Colonic mucosa (tissue), 4 donors: ENCODE measurements around the gene MCTP1. TPM values are rescaled to one million over a fixed set of nuclear protein-coding genes. Genes with fewer than 3 reads are reported as not detected.

Source experiments
- DNase-seq: peaks from one replicate; pipeline ENCODE4 v3.0.0-alpha.2; 2020
- H3K27ac ChIP-seq: fragments of 200-600 bp; one replicate; pipeline ENCODE4 v1.8.0; 2021
- H3K27me3 ChIP-seq: fragments of 200-600 bp; one replicate; pipeline ENCODE4 v1.8.0; 2021
- H3K36me3 ChIP-seq: fragments of 200-600 bp; one replicate; pipeline ENCODE4 v1.8.0; 2021
- H3K4me1 ChIP-seq: fragments of 200-600 bp; one replicate; pipeline ENCODE4 v1.8.0; 2021; ENCODE audit warnings: mild to moderate bottlenecking
- H3K4me3 ChIP-seq: fragments of 200-600 bp; one replicate; pipeline ENCODE4 v1.8.0; 2021
- H3K9ac ChIP-seq, 2 donors: one replicate each; pipeline ENCODE4 v1.7.0; 2013; ENCODE audit warnings: control low read depth in 2 of 2, low read depth in 2 of 2, low read length in 2 of 2
- H3K9me3 ChIP-seq: fragments of 200-600 bp; one replicate; pipeline ENCODE4 v1.8.0; 2021
- intact Hi-C: fragments of 100-400 bp; cut with DNase I; formaldehyde crosslinking; loops from one replicate; pipeline ENCODE4 v1.14.1; 2022
- total RNA-seq, 2 donors: library from RNA; stranded (reverse); fragmentation: NEBNext Ultra II Directional in 1 of 2; extraction: Animal tissue kit (Norgen Biotek cat#: 25700) in 1 of 2; gene quantifications; one replicate each; pipeline ENCODE4 v1.2.1, GENCODE V29; 2021
- TF ChIP-seq, protein P1 (sequence below): fragments of 200-600 bp; IDR thresholded peaks from one replicate; pipeline ENCODE4 v1.8.0; 2022; ENCODE audit warnings: antibody characterized with exemption, mild to moderate bottlenecking
- donor health status: healthy.
- donor health status: DM: no; HTN: no; CAD: no.
- donor health status: DM: no; HTN: no; CAD: no.

MCTP1 gene
- total RNA-seq, 2 donors from 2014 or later: 2.8 to 10.3 TPM

DNA sequence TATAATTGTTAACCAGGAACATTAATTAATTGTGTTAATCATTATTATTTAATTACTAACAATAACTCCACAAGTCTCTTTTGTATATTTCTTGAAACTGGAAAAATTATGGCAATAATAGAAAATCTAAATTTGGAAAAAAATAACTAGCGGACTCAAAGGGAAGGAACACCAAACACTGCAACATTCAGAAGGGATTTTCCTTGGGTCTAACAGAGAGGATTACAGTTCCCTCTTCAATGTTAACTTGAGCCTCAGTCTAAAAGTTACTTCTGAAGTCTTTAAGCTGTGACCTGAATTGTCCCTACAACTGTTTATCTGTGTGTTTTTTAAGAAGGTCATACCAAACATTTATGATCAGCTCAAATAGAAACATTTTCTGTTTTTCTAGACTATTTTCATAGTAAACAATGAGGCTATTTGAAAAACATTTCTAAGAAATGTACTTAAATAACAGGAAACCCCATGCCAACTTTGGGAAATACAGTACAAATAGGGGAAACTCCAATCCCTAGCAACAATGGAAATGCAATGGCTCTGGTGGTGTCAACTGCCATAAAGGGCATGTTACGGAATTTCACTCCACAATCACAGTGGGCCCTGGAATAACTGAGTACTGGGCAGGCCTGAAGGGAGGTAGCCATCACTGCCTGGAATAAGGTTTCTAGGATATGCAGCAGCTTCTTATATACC lies 61.2 kb downstream of the MCTP1 start:
- no peaks in the 10 kb centered on the region for H3K9me3 ChIP-seq
- TF ChIP-seq, protein P1, sequence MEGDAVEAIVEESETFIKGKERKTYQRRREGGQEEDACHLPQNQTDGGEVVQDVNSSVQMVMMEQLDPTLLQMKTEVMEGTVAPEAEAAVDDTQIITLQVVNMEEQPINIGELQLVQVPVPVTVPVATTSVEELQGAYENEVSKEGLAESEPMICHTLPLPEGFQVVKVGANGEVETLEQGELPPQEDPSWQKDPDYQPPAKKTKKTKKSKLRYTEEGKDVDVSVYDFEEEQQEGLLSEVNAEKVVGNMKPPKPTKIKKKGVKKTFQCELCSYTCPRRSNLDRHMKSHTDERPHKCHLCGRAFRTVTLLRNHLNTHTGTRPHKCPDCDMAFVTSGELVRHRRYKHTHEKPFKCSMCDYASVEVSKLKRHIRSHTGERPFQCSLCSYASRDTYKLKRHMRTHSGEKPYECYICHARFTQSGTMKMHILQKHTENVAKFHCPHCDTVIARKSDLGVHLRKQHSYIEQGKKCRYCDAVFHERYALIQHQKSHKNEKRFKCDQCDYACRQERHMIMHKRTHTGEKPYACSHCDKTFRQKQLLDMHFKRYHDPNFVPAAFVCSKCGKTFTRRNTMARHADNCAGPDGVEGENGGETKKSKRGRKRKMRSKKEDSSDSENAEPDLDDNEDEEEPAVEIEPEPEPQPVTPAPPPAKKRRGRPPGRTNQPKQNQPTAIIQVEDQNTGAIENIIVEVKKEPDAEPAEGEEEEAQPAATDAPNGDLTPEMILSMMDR: no peak
- H3K36me3 ChIP-seq: no peaks in the 10 kb centered on the region
- no peak overlapping the region for H3K27ac ChIP-seq
- intact Hi-C loops: no loop called here
- no peak overlapping the region for H3K4me3 ChIP-seq
- H3K4me1 ChIP-seq: no peaks in the 10 kb centered on the region
- H3K9ac ChIP-seq: no peak overlapping the region
- H3K27me3 ChIP-seq: no peaks in the 10 kb centered on the region
- DNase-seq: no peak

GRCh38 chr5:95222836-95223235 lies 62.1 kb downstream of the MCTP1 start:
- DNase-seq: no peak
- no peaks in the 10 kb centered on the region for H3K27me3 ChIP-seq
- no peaks in the 10 kb centered on the region for H3K4me1 ChIP-seq
- intact Hi-C loops: no loop called here
- H3K4me3 ChIP-seq: no peak overlapping the region
- H3K27ac ChIP-seq: no peak overlapping the region
- no peaks in the 10 kb centered on the region for H3K36me3 ChIP-seq
- TF ChIP-seq, protein P1: no peak
- H3K9me3 ChIP-seq: no peaks in the 10 kb centered on the region
- H3K9ac ChIP-seq: no peak overlapping the region

GRCh38 chr5:95221234-95221633 lies 63.7 kb downstream of the MCTP1 start:
- Histone ChIP-seq H3K27ac (no peak overlapping the region), H3K27me3 (no peaks in the 10 kb centered on the region), H3K4me1 (no peaks in the 10 kb centered on the region), H3K4me3 (no peak overlapping the region), H3K9ac (no peak overlapping the region), H3K36me3 (no peaks in the 10 kb centered on the region), H3K9me3 (no peaks in the 10 kb centered on the region)
- no peak for DNase-seq
- TF ChIP-seq, protein P1: no peak
- intact Hi-C loops: no loop called here

GRCh38 chr5:95220381-95220780 lies 64.5 kb downstream of the MCTP1 start:
- Histone ChIP-seq H3K9ac (no peak overlapping the region), H3K27me3 (no peaks in the 10 kb centered on the region), H3K9me3 (no peaks in the 10 kb centered on the region), H3K27ac (no peak overlapping the region), H3K36me3 (no peaks in the 10 kb centered on the region), H3K4me3 (no peak overlapping the region), H3K4me1 (no peaks in the 10 kb centered on the region)
- TF ChIP-seq, protein P1: no peak
- intact Hi-C loops: no loop called here
- DNase-seq: no peak

- Histone ChIP-seq H3K36me3 (no peaks in the 10 kb centered on the region), H3K4me1 (no peaks in the 10 kb centered on the region), H3K9ac (no peak overlapping the region), H3K27me3 (no peaks in the 10 kb centered on the region), H3K9me3 (no peaks in the 10 kb centered on the region), H3K4me3 (no peak overlapping the region), H3K27ac (no peak overlapping the region)
- TF ChIP-seq, protein P1: no peak
- intact Hi-C loops: no loop called here
- no peak for DNase-seq
These were observed 65.5 kb downstream of the MCTP1 start for GRCh38 chr5:95219411-95219810.
